Gastroesophageal sphincter (tissue), 4 donors: Measurements from ENCODE around the gene LANCL2. TPM values are rescaled to one million over a fixed set of nuclear protein-coding genes. Genes with fewer than 3 reads are reported as not detected.
A peak's percentile ranks its signal among the peaks of the same experiment; 100 is the strongest.
"Not testable (repeated sequence)": the region's sequence is repeated elsewhere in the genome, so short reads cannot be mapped to it uniquely, and the experiment has no call there.

ENCODE experiments used
- ATAC-seq: fragments of 150-250 bp; one replicate; pipeline ENCODE4 v1.9.1; 2016; ENCODE audit warnings: mild to moderate bottlenecking, moderate library complexity
- H3K27ac ChIP-seq, 4 donors: fragments of 200-600 bp; sonication (generic) in 3 of 4; 1 replicate in 3 of 4; 2 replicates in 1 of 4; pipeline ENCODE4 v1.5.1; 2016 to 2019
- H3K27me3 ChIP-seq: fragments of 200-600 bp; sonication (generic); one replicate; pipeline ENCODE4 v1.5.1; 2019
- H3K36me3 ChIP-seq, 2 donors: fragments of 200-600 bp; sonication (generic); one replicate each; pipeline ENCODE4 v1.5.1; 2019; ENCODE audit warnings: control low read depth in 1 of 2
- H3K4me1 ChIP-seq, 3 donors: fragments of 200-600 bp; sonication (generic); 1 replicate in 2 of 3; 2 replicates in 1 of 3; pipeline ENCODE4 v1.5.1; 2016 to 2019; ENCODE audit warnings: control low read depth in 2 of 3
- H3K4me3 ChIP-seq, 2 donors: fragments of 200-600 bp; sonication (generic); one replicate each; pipeline ENCODE4 v1.5.1; 2019; ENCODE audit warnings: mild to moderate bottlenecking in 1 of 2, moderate library complexity in 1 of 2
- H3K9me3 ChIP-seq, 3 donors: fragments of 200-600 bp; sonication (generic); one replicate each; pipeline ENCODE4 v1.5.1; 2017 to 2019; ENCODE audit warnings: control low read depth in 2 of 3
- EP300 ChIP-seq: sonication (generic); formaldehyde crosslinking; IDR thresholded peaks from one replicate; pipeline ENCODE4 v1.6.1; 2017; ENCODE audit warnings: antibody characterized with exemption, mild to moderate bottlenecking
- POLR2A ChIP-seq, 2 donors: fragments of 450-650 bp; IDR thresholded peaks; one replicate each; pipeline ENCODE4 v1.6.1; 2017; ENCODE audit warnings: antibody characterized with exemption in 2 of 2, mild to moderate bottlenecking in 2 of 2, moderate library complexity in 1 of 2
- POLR2AphosphoS5 ChIP-seq: sonication (generic); formaldehyde crosslinking; IDR thresholded peaks from one replicate; pipeline ENCODE4 v1.6.1; 2017; ENCODE audit warnings: antibody characterized with exemption
- WGBS, 2 donors: methylation state at CpG; one replicate each; pipeline ENCODE4 v1.1.5; 2018; ENCODE audit warnings: low coverage in 1 of 2; 5-methylcytosine and 5-hydroxymethylcytosine counted together
- total RNA-seq, 4 donors: library from RNA; depleted of rRNA; stranded (reverse); fragments of >200 nt; gene quantifications; one replicate each; pipeline ENCODE4 v1.1.0, GENCODE V29; 2016
- TF ChIP-seq, protein P1 (sequence below), 4 experiments: fragments of 200-600 bp in 2 of 4; fragments of 450-650 bp in 2 of 4; sonication (generic) in 1 of 4; IDR thresholded peaks; one replicate each; pipeline ENCODE4 v1.5.1; 2017 to 2019; ENCODE audit warnings: antibody characterized with exemption in 4 of 4, mild to moderate bottlenecking in 2 of 4, moderate library complexity in 2 of 4

Gene LANCL2
- total RNA-seq, 4 donors from 2014 or later = 6.9 to 10.6 (median 9.3) TPM

DNA sequence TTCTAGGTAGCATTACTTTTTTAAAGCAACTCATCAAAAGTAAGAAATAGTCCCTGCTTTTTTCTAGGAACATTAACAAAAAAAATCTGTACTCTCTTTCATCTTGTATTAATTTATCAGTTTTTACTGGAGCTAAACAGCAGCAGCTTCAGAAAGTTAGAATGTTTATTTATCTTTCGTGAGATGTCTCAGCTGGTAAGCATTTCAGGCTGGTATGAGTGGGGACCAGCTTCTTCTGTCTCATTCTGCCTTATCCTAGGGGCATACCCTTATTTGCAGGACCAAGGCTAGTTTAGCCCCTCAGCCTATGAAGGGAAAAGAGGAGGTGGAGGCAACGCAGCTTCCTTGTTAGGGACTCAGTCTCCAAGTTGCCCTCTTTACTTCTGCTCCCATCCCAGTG lies 35.1 kb downstream of the LANCL2 start:
- peaks cover 0 to 39% of the 10 kb centered on the region in 2 donors for H3K36me3 ChIP-seq

DNA sequence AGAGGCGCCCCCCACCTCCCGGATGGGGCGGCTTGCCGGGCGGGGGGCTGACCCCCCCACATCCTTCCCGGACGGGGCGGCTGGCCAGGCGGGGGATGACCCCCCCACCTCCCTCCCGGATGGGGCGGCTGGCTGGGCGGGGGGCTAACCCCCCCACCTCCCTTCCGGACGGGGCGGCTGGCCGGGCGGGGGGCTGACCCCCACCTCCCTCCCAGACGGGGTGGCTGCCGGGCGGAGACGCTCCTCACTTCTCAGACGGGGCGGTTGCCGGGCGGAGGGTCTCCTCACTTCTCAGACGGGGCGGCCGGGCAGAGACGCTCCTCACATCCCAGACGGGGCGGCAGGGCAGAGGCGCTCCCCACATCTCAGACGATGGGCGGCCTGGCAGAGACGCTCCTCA lies 37.4 kb downstream of the LANCL2 start:
- H3K36me3 ChIP-seq = peaks cover 0 to 50% of the 10 kb centered on the region in 2 donors
- ATAC-seq = not testable (repeated sequence)

More for the DNA sequence above, 35.1 kb downstream of the LANCL2 start:
- H3K9me3 ChIP-seq = no peaks in the 10 kb centered on the region
- no peaks in the 10 kb centered on the region for H3K27me3 ChIP-seq
- no peak overlapping the region for H3K4me3 ChIP-seq
- TF ChIP-seq EP300 (no peak), POLR2AphosphoS5 (no peak), POLR2A (IDR thresholded peaks at IDR 0.05) (no peak)
- TF ChIP-seq, protein P1, sequence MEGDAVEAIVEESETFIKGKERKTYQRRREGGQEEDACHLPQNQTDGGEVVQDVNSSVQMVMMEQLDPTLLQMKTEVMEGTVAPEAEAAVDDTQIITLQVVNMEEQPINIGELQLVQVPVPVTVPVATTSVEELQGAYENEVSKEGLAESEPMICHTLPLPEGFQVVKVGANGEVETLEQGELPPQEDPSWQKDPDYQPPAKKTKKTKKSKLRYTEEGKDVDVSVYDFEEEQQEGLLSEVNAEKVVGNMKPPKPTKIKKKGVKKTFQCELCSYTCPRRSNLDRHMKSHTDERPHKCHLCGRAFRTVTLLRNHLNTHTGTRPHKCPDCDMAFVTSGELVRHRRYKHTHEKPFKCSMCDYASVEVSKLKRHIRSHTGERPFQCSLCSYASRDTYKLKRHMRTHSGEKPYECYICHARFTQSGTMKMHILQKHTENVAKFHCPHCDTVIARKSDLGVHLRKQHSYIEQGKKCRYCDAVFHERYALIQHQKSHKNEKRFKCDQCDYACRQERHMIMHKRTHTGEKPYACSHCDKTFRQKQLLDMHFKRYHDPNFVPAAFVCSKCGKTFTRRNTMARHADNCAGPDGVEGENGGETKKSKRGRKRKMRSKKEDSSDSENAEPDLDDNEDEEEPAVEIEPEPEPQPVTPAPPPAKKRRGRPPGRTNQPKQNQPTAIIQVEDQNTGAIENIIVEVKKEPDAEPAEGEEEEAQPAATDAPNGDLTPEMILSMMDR (IDR thresholded peaks at IDR 0.05) = no peak
- H3K4me1 ChIP-seq = no peaks in the 10 kb centered on the region
- 60 to 65% methylated on average over 2 of the region's 2 CpGs for WGBS, 2 donors
- ATAC-seq = no peak
- H3K27ac ChIP-seq = no peak overlapping the region

DNA sequence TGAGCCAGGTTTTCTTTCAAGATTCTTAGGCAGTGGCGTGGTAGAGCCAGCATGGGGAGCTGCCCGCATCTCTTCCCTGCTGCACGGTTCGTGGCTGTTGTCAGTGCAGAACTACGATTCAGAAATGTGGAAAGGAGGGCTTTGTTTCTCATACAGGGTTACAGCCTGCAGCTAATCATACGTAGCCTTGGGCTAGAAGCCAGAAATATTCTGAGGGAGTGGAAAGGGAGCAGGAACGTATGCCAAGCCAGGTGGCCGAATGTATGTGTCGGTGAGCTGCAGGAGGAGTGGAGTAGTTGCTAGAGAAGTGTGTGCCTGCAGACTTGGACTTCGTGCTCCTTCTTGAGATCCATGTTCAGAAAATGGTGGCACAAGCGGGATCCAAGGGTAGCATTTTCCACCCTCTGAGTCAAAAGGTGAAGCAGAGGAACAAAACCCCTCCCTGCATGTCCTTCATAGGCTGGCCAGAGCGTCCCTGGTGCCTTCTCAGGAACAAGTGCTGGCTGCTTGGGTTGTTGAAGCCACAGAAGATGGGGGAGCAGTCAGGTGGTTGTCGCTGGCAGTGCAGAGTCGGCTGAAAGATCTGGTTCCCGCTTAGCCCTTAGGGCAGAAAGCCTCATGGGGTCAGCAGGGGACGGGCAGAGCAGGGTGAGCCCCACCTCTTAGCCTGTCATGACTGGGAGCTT lies 40.9 kb downstream of the LANCL2 start:
- Histone ChIP-seq H3K4me3 (no peak overlapping the region), H3K4me1 (no peaks in the 10 kb centered on the region), H3K27me3 (no peaks in the 10 kb centered on the region), H3K27ac (no peak overlapping the region), H3K36me3 (peaks cover 0 to 44% of the 10 kb centered on the region in 2 donors), H3K9me3 (no peaks in the 10 kb centered on the region)
- WGBS, 2 donors = 55 to 67% methylated on average over 2 to 6 of the region's 16 CpGs
- ATAC-seq = no peak
- TF ChIP-seq POLR2A (IDR thresholded peaks at IDR 0.05) = no peak
- no peak for TF ChIP-seq EP300
- TF ChIP-seq, protein P1 (IDR thresholded peaks at IDR 0.05) = no peak
- no peak for TF ChIP-seq POLR2AphosphoS5

More for the DNA sequence above, 37.4 kb downstream of the LANCL2 start:
- H3K27me3 ChIP-seq, H3K4me3 ChIP-seq, H3K27ac ChIP-seq, H3K9me3 ChIP-seq, H3K4me1 ChIP-seq: not testable (repeated sequence)
- no CpG with 5 or more reads among the region's 35 CpGs for WGBS, 2 donors

DNA sequence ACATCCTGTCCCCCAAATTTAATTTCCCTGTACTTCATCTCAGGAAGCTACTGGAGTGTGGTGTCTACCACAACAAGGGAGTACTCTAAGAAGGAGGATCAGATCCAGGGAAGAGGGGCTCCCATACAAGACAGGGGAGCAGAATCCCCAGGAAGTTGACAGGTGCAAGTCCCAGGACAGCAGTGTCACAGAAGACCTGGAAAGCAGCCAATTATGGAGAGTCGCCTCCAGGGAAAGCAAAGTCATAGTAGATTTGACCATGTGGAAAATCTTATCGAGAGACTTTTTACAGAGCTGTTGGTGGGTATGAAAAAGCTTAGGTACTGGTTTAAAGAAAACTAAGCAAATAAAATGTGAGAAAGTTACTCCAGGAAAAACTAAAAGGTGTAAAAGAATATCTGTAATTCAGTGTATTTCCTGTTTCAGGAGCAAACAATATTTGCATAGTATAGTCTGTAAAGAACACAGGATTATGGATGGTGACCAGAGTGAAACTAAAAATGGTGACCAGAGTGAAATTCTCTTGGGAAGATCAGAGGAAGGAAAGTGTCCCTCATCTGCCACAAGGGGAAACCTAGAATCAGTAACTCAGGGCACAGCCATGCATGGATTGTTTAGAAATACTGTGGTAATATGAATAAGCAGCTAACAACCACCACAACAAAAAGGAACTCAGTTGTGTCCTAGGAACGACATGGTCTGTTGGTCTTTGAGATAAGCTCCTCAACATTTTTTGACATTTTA lies 44.5 kb downstream of the LANCL2 start:
- Histone ChIP-seq H3K36me3 (peaks cover 0 to 46% of the 10 kb centered on the region in 2 donors), H3K9me3 (no peaks in the 10 kb centered on the region), H3K27me3 (no peaks in the 10 kb centered on the region), H3K4me3 (no peak overlapping the region), H3K27ac (no peak overlapping the region), H3K4me1 (no peaks in the 10 kb centered on the region)
- 52 to 70% methylated on average over 3 of the region's 3 CpGs for WGBS, 2 donors
- no peak for TF ChIP-seq POLR2A (IDR thresholded peaks at IDR 0.05)
- TF ChIP-seq, protein P1 (IDR thresholded peaks at IDR 0.05) = peak in 1 of 4 experiments; percentile 10
- ATAC-seq = no peak

DNA sequence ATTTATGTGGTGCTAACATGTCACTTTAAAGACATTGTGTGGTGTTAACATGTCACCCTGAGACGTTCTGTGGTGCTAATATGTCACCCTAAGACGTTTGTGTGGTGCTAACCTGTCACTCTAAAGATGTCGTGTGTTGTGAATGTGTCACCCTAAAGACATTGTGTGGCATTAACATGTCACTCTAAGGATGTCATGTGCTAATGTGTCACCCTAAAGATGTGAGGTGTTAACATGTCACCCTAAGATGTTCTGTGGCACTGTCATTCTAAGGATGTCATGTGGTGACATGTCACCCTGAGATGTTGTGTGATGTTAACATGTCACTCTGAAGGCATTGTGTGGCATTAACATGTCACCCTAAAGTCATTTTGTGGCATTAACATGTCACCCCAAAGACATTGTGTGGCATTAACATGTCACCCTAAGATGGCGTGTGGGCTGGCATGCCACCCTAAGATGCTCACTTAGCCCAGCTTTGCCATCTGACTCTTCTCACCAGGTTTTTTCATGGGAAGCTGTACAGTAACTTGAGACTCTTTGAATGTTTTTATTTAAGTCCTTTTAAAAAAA lies 45.6 kb downstream of the LANCL2 start:
- H3K27me3 ChIP-seq = no peaks in the 10 kb centered on the region
- no peaks in the 10 kb centered on the region for H3K9me3 ChIP-seq
- no peak overlapping the region for H3K27ac ChIP-seq
- no peak for ATAC-seq
- H3K4me1 ChIP-seq = no peaks in the 10 kb centered on the region
- WGBS, 2 donors = 50 to 81% methylated on average over 3 to 4 of the region's 4 CpGs
- no peak overlapping the region for H3K4me3 ChIP-seq
- TF ChIP-seq, protein P1 (IDR thresholded peaks at IDR 0.05) = no peak
- TF ChIP-seq EP300 = no peak
- no peak for TF ChIP-seq POLR2AphosphoS5
- no peak for TF ChIP-seq POLR2A (IDR thresholded peaks at IDR 0.05)
- H3K36me3 ChIP-seq = peaks cover 0 to 35% of the 10 kb centered on the region in 2 donors
